ENCODE measurements around the gene LDLRAD4.

LDLRAD4 gene

GRCh38 chr18:13597068-13597467 is 378.5 kb downstream of the LDLRAD4 start:
- Histone ChIP-seq H3K9me3 (ENCODE audit: insufficient read depth, low read length, severe bottlenecking) (peaks cover 39% of the 10 kb centered on the region), H3K9ac (ENCODE audit: low read depth, low read length) (no peak overlapping the region), H3K4me2 (ENCODE audit: insufficient read depth, low read length) (no peak overlapping the region), H3K27ac (ENCODE audit: low read length) (no peak overlapping the region), H3K27me3 (ENCODE audit: insufficient read depth, low read length, poor library complexity) (no peaks in the 10 kb centered on the region), H3K4me3 (ENCODE audit: low read depth in 1 of 2, low read length in 2 of 2) (no peak overlapping the region), H3K79me2 (ENCODE audit: insufficient read depth, low read length) (peaks cover 96% of the 10 kb centered on the region), H3K4me1 (ENCODE audit: insufficient read depth, low read length) (no peaks in the 10 kb centered on the region), H3K36me3 (ENCODE audit: insufficient read depth, low read length) (peaks cover 39% of the 10 kb centered on the region), H4K20me1 (ENCODE audit: insufficient read depth, low read length) (no peaks in the 10 kb centered on the region), H2AFZ (ENCODE audit: low read depth, low read length) (no peak overlapping the region)
- TF ChIP-seq CTCF (IDR thresholded peaks at IDR 0.05; ENCODE audit: borderline replicate concordance, extremely low read depth, low read length, poor library complexity, severe bottlenecking): no peak
- no peak for TF ChIP-seq EZH2 (IDR thresholded peaks at IDR 0.05; ENCODE audit: borderline replicate concordance, low read depth, low read length, severe bottlenecking)
- ATAC-seq (ENCODE audit: insufficient read depth, low read depth) (no peak), DNase-seq (no peak)

- TF ChIP-seq EZH2 (IDR thresholded peaks at IDR 0.05; ENCODE audit: borderline replicate concordance, low read depth, low read length, severe bottlenecking) (no peak), CTCF (IDR thresholded peaks at IDR 0.05; ENCODE audit: borderline replicate concordance, extremely low read depth, low read length, poor library complexity, severe bottlenecking) (no peak)
- H3K36me3 ChIP-seq (ENCODE audit: insufficient read depth, low read length): peaks cover 33% of the 10 kb centered on the region
- no peaks in the 10 kb centered on the region for H3K27me3 ChIP-seq (ENCODE audit: insufficient read depth, low read length, poor library complexity)
- H4K20me1 ChIP-seq (ENCODE audit: insufficient read depth, low read length): no peaks in the 10 kb centered on the region
- H3K4me3 ChIP-seq (ENCODE audit: low read depth in 1 of 2, low read length in 2 of 2): no peak overlapping the region
- DNase-seq (no peak), ATAC-seq (ENCODE audit: insufficient read depth, low read depth) (no peak)
- peaks cover 39% of the 10 kb centered on the region for H3K9me3 ChIP-seq (ENCODE audit: insufficient read depth, low read length, severe bottlenecking)
- no peak overlapping the region for H3K9ac ChIP-seq (ENCODE audit: low read depth, low read length)
- H3K4me1 ChIP-seq (ENCODE audit: insufficient read depth, low read length): peaks cover 4% of the 10 kb centered on the region; the same call in 1 of the 2 replicates
- peak overlapping the region; percentile 7; the same call in 1 of the 2 replicates for H3K27ac ChIP-seq (ENCODE audit: low read length)
- no peak overlapping the region for H3K4me2 ChIP-seq (ENCODE audit: insufficient read depth, low read length)
- H3K79me2 ChIP-seq (ENCODE audit: insufficient read depth, low read length): peaks cover 90% of the 10 kb centered on the region
- H2AFZ ChIP-seq (ENCODE audit: low read depth, low read length): no peak overlapping the region
Observed at GRCh38 chr18:13598591-13598990, 380.0 kb downstream of the LDLRAD4 start.

GRCh38 chr18:13599031-13599430 is 380.5 kb downstream of the LDLRAD4 start:
- Histone ChIP-seq H3K36me3 (ENCODE audit: insufficient read depth, low read length) (peaks cover 30% of the 10 kb centered on the region), H3K9me3 (ENCODE audit: insufficient read depth, low read length, severe bottlenecking) (peaks cover 38% of the 10 kb centered on the region), H3K27ac (ENCODE audit: low read length) (peak overlapping the region; percentile 7; the same call in 1 of the 2 replicates), H3K4me2 (ENCODE audit: insufficient read depth, low read length) (no peak overlapping the region), H3K79me2 (ENCODE audit: insufficient read depth, low read length) (peaks cover 90% of the 10 kb centered on the region), H4K20me1 (ENCODE audit: insufficient read depth, low read length) (no peaks in the 10 kb centered on the region), H2AFZ (ENCODE audit: low read depth, low read length) (no peak overlapping the region), H3K4me3 (ENCODE audit: low read depth in 1 of 2, low read length in 2 of 2) (no peak overlapping the region), H3K9ac (ENCODE audit: low read depth, low read length) (no peak overlapping the region), H3K27me3 (ENCODE audit: insufficient read depth, low read length, poor library complexity) (no peaks in the 10 kb centered on the region), H3K4me1 (ENCODE audit: insufficient read depth, low read length) (peaks cover 9% of the 10 kb centered on the region; the same call in 1 of the 2 replicates)
- DNase-seq (no peak), ATAC-seq (ENCODE audit: insufficient read depth, low read depth) (no peak)
- TF ChIP-seq CTCF (IDR thresholded peaks at IDR 0.05; ENCODE audit: borderline replicate concordance, extremely low read depth, low read length, poor library complexity, severe bottlenecking) (no peak), EZH2 (IDR thresholded peaks at IDR 0.05; ENCODE audit: borderline replicate concordance, low read depth, low read length, severe bottlenecking) (no peak)

All from DND-41 (cell line).